ENCODE data around the gene KIAA0040.

KIAA0040 gene

GRCh38 chr1:175192630-175193526, at the start of gene KIAA0040:
Gene KIAA0040 (minus strand): TSS chr1:175192776. CDS start chr1:175161013, 31,763 bp downstream.
- DNase-seq = peak in 5 of 6 experiments; percentile 41 to 60 (median 57)

GRCh38 chr1:175237389-175237788, 44.8 kb upstream of the KIAA0040 start:
- no peak for DNase-seq

- DNase-seq = no peak
Observed at GRCh38 chr1:175234639-175235038, 42.1 kb upstream of the KIAA0040 start.

DNA sequence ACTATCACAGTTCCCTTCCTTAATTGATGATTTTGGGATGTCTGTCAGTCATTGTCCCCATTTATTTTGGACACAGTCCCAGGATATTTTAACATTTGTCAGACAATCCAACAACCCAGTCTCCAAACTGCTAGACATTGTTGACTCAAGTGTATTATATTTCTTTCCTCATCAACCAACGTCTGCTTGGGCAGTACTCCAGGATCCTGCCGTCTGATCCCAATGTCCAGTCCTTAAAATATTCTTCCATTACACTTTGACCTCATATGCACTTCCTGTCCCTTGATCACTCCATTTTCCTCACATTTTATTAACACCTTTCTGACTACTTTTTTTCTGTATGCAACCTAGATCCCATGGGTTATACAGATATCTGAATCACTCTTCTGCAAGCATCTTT, 39.8 kb upstream of the KIAA0040 start:
- no peak for DNase-seq

GRCh38 chr1:175225805-175226129, 33.2 kb upstream of the KIAA0040 start:
- DNase-seq = no peak

DNA sequence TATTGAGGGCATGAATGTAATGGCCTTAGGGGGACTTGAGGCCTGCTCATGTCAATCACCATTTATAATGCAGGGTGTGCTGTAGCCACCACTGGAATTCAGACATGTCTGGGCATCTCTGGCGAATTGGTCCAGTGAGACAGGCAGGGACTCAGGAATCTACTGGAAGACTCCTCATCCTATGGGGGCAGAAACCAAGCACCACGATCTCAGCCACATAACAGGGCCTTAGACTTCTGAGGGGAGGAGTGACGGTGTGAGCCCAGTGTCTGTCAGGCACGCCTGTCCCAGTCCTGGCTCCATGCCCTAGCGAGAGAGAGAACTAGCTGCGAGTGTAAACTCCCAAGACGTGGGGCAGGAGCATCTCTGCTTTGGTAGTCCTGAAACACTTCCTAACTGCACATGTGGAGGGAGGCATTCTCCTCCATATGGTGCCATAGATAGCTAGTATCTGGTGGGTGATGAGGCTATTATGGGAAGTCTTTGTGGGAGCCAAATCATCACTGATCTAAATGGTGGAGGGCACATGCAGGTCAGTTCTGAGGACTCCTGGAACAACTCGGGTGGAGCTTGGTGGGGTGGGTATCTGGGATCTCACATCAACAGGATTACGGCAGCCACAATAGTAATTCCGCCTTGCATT, 29.8 kb upstream of the KIAA0040 start:
- no peak for DNase-seq

- DNase-seq = no peak
Observed at GRCh38 chr1:175221557-175222175, 29.1 kb upstream of the KIAA0040 start.

- no peak for DNase-seq
Observed at GRCh38 chr1:175220853-175221556, 28.4 kb upstream of the KIAA0040 start.

GRCh38 chr1:175219774-175220173, 27.2 kb upstream of the KIAA0040 start:
- no peak for DNase-seq

GRCh38 chr1:175218786-175219434, 26.3 kb upstream of the KIAA0040 start:
- DNase-seq = no peak

DNA sequence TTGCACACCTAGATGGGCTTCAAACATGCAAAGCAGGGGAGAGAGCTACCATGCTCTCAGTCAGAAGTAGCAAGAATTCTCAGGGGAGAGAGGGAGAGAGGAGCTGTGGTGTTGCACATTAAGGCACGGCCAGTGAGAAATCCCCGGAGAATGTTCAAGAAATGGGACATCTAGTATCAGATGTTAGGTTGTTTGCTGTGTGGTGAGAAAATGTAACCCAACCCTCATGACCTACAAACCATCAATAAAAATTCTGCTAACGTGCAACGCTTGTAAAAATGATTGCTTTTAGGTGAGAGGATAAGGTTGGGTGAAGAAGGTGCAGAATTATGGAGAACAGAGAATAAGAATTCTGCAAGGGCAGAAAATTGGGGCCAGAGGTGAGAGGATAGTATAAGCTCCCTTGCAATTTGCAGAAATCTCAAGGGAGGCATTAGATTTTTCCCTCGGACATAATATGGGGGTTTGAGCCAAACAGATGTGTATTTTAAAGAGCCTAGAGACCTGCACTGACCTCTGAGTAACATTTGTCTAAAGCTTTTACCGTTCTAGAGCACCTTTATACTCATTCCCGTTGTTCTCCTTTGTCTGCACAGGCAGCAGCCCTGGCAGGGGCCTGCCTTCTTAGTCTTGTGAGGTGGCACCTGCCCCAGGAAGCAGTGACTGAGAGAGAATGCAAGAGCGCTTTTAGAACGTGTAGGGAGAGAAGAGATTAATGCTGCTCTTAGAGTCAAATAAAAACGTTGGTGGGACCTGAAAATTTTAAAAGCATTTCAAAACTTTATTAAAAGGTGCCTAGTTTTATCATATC, 25.4 kb upstream of the KIAA0040 start:
- DNase-seq = no peak

DNA sequence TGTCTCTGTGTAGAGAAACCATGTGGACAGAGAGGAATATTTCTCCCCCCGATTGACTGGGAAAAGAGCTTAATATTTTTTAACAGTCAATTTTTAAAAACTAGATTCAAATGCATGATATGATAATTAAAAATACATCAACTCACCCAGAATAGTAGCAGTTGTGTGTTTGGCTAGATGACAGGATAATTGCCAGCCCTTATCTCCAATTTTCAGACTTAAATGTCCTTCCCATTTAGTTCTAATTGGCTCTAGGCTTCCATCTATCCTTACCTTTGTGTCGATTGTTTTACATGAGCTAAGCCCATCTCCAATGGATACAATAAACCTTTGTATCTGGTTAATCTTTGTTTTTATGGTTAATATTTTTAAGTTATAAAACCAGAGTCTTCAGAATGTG, 23.9 kb upstream of the KIAA0040 start:
- DNase-seq = no peak

DNA sequence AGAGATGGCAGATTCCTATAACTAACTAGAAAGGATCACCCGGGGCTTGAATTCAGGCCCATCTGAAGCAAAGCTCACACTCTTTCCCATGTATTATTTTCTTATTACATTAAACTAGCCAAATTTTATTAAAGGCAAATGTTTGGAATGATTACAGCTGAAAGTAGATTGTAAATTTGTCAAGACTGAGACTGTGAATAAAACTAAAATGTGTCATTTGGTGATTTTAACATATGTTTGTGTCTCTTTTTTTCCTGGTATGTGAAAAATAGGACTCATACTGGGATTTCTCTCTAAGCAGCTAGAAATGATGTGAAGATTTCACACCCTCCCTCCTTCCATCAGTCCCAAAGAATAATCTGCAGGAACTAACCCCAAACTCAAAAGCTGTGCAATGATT, 19.1 kb upstream of the KIAA0040 start:
- no peak for DNase-seq

DNA sequence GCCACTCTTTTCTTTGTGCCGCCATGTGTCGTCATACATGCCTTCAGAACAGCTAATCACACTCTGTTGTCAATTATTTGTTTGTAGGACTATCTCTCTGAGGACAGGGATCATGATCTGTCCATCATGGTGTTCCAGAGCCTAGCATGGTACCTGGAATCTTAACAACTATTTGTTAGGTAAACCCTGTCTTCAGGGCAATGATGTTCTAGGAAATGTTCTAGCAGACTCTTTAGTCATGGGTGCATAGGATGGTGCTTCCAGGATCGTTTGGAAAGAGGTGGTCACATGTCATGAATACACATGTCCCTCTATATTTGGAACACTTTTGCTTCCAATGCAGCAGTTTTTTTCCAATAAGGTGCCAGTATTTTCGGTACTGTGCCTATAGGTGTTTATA, 18.2 kb upstream of the KIAA0040 start:
- DNase-seq = no peak

GRCh38 chr1:175209493-175209921, 16.9 kb upstream of the KIAA0040 start:
- DNase-seq = peak in 2 of 6 experiments; percentile 48 to 71

DNA sequence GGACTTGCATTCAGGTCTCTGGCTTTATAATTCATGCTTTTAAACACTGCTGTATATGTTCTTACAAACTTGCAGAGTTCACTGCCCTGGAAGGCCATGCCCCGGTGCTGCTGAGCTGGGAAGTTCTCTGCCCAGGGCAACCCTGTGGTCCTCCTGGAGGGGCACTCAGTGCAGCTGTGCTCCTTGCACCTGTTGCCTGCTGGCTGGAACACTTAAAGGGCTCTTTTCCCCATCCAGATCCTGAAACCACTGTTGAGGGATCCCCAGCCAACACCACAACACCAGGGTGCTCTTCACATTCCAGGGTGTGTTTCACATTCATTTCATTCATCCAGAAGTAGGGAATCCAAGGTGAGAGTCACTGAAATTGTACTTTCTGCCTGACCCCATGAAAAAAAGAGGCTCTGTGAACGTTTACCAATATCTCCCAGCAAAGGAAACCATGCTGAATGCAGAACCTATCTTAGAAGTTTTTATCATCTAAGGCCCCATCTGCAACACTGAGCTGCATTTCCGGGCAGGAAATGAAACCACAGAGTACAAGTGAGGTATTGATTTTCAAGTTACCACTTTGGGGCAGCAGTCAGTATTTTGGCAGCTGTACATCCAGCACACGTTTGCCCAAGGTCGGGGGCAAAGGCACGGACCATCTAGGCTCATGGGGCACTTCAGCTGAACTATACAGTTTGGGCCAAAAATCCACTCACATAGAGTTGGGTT, 16.4 kb upstream of the KIAA0040 start:
- DNase-seq = peak; percentile 4 to 82 (median 60)

- no peak for DNase-seq
Observed at GRCh38 chr1:175207971-175208370, 15.4 kb upstream of the KIAA0040 start.

- DNase-seq = no peak
Observed at GRCh38 chr1:175206687-175207086, 14.1 kb upstream of the KIAA0040 start.

GRCh38 chr1:175204330-175204729, 11.8 kb upstream of the KIAA0040 start:
- no peak for DNase-seq

GRCh38 chr1:175203570-175204068, 11.0 kb upstream of the KIAA0040 start:
- no peak for DNase-seq

Data from stimulated activated naive CD4-positive, alpha-beta T cell (primary cell).